Measurements from ENCODE around the gene L1CAM.

DNA sequence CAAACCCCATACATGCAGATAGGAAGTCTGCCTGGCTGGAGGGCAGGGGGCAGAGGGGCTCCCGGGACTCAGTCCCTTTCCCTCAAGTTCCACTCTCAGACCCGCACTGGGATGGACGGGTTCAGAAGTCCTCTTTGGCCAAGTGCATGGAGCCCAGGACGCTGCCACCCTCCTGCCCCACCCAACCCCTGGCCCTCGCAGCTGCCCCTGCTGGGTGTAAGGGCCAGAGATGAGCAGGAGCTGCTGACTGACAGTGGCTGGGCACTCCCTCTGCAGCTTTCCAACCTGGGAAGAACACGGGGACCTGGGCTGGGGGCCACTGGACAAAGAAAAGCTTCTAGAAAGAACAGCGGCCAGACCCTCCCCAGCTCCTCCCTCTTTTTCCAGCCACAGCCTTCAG is 3.4 kb downstream of the L1CAM start:
- TF ChIP-seq POLR2AphosphoS5 (IDR thresholded peaks at IDR 0.05; ENCODE audit: borderline replicate concordance, low read depth, low read length): no peak
- no peak for TF ChIP-seq EZH2 (IDR thresholded peaks at IDR 0.05)

All from SK-N-MC (cell line).